ENCODE data around the gene CCDC171. TPM values are rescaled to one million over a fixed set of nuclear protein-coding genes. Genes with fewer than 3 reads are reported as not detected.

CCDC171 gene
- total RNA-seq, 4 donors from 2014 or later, result 1.1 to 5.1 (median 3.6) TPM

DNA sequence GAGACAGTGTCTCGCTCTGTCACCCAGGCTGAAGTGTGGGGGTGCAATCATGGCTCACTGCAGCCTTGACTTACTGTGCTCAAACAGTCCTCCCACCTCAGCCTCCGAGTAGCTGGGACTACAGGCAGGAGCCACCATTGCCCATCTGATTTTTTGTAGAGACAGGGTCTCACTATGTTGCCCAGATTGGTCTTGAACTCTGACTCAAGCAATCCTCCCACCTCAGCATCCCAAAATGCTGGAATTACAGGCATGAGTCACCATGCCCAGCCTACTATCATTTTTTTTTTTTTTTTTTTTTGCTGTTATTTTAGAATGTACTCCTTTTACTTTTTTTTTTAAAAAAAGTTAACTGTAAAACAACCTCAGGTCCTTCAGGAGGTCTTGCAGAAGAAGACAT lies 449.0 kb downstream of the CCDC171 start:
- Histone ChIP-seq H3K4me3 (no peak overlapping the region), H3K27ac (no peak overlapping the region), H3K4me1 (no peaks in the 10 kb centered on the region), H3K9me3 (no peaks in the 10 kb centered on the region), H3K27me3 (no peaks in the 10 kb centered on the region), H3K36me3 (no peaks in the 10 kb centered on the region)
- no peak for DNase-seq
- intact Hi-C loops (cut with DNase I; ENCODE audit: low total_unique reads), result no loop called here
- TF ChIP-seq EP300 (IDR thresholded peaks at IDR 0.05; ENCODE audit: low read depth) (no peak), POLR2AphosphoS5 (IDR thresholded peaks at IDR 0.05) (no peak), POLR2A (IDR thresholded peaks at IDR 0.05) (no peak)
- in situ Hi-C loops (cut with MboI; ENCODE audit: low pct_ligation_motif_present in 1 of 4, low pct_unique_long_range_greater_than_20kb in 1 of 4, low sequenced_read_pairs in 3 of 4), result no loop called here
- WGBS, 2 donors (ENCODE audit: low coverage in 1 of 2), result 88 to 100% methylated on average over 1 to 2 of the region's 2 CpGs

DNA sequence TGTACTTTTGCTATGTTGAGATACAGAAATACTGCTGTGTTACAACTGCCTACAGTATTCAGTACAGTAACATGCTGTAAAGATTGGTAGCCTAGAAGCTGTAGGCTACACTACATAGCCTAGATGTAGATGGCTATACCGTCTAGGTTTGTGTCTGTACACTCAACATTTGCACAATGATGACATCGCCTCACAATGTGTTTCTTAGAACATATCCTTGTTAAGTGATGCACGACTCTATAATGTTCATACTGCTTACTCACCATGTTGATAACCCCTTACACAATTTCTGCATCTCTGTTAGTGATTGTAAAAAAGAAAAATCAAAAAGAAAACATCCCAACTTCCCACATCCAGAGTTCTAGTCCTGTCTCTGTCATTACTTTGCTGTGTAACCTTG lies 450.0 kb downstream of the CCDC171 start:
- intact Hi-C loops (cut with DNase I; ENCODE audit: low total_unique reads) (no loop called here), in situ Hi-C loops (cut with MboI; ENCODE audit: low pct_ligation_motif_present in 1 of 4, low pct_unique_long_range_greater_than_20kb in 1 of 4, low sequenced_read_pairs in 3 of 4) (no loop called here)
- Histone ChIP-seq H3K27me3 (no peaks in the 10 kb centered on the region), H3K9me3 (no peaks in the 10 kb centered on the region), H3K4me1 (no peaks in the 10 kb centered on the region), H3K4me3 (no peak overlapping the region), H3K36me3 (no peaks in the 10 kb centered on the region), H3K27ac (no peak overlapping the region)
- TF ChIP-seq, protein P1, sequence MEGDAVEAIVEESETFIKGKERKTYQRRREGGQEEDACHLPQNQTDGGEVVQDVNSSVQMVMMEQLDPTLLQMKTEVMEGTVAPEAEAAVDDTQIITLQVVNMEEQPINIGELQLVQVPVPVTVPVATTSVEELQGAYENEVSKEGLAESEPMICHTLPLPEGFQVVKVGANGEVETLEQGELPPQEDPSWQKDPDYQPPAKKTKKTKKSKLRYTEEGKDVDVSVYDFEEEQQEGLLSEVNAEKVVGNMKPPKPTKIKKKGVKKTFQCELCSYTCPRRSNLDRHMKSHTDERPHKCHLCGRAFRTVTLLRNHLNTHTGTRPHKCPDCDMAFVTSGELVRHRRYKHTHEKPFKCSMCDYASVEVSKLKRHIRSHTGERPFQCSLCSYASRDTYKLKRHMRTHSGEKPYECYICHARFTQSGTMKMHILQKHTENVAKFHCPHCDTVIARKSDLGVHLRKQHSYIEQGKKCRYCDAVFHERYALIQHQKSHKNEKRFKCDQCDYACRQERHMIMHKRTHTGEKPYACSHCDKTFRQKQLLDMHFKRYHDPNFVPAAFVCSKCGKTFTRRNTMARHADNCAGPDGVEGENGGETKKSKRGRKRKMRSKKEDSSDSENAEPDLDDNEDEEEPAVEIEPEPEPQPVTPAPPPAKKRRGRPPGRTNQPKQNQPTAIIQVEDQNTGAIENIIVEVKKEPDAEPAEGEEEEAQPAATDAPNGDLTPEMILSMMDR (IDR thresholded peaks at IDR 0.05), result no peak
- TF ChIP-seq POLR2AphosphoS5 (IDR thresholded peaks at IDR 0.05) (no peak), EP300 (IDR thresholded peaks at IDR 0.05; ENCODE audit: low read depth) (no peak), POLR2A (IDR thresholded peaks at IDR 0.05) (no peak)
- no peak for DNase-seq
- 86% methylated on average over 3 of the region's 3 CpGs; no CpG with 5 or more reads in 1 of the 2 donors for WGBS, 2 donors (ENCODE audit: low coverage in 1 of 2)

DNA sequence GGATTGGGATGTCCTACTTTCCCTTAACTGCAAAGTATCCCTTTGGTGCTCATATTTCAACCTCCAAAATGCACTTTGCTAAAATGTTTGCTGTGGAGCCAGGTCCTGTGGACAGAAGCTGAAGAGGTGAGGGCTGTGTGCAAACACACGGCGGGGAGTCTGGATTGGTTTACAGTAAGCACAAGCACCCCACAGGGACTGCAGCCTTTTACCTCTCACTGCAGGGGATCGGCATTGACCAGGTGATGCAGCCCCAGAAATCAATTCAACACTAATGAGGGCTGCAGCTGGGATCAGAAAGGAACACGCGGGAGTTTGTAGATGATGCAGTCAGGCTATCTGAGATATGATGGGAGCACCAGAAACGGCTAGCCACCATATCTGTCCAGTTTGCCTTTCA lies 450.9 kb downstream of the CCDC171 start:
- intact Hi-C loops (cut with DNase I; ENCODE audit: low total_unique reads) (no loop called here), in situ Hi-C loops (cut with MboI; ENCODE audit: low pct_ligation_motif_present in 1 of 4, low pct_unique_long_range_greater_than_20kb in 1 of 4, low sequenced_read_pairs in 3 of 4) (no loop called here)
- H3K4me1 ChIP-seq, result no peaks in the 10 kb centered on the region

DNA sequence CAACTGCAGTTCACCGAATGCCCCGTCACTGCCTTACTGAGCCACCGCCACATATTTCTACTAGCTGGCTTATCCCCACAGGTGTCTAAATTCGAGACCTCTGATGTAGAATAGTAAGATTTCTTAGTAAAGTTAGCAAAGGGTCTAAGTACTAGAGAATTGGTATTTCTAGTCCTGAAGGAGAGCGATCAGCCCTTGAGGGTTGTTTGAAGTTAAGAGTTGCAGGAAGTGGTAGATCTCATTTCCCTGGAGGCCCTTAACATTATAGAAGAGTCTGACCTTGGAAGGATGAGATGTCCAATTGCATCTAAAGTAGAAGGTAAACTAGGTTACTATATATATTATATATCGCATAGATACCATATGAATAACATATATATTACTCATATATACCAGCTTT lies 451.8 kb downstream of the CCDC171 start:
- TF ChIP-seq EP300 (IDR thresholded peaks at IDR 0.05; ENCODE audit: low read depth) (no peak), POLR2A (IDR thresholded peaks at IDR 0.05) (no peak), POLR2AphosphoS5 (IDR thresholded peaks at IDR 0.05) (no peak)
- TF ChIP-seq, protein P1 (IDR thresholded peaks at IDR 0.05), result no peak
- Histone ChIP-seq H3K4me1 (no peaks in the 10 kb centered on the region), H3K27ac (no peak overlapping the region), H3K27me3 (no peaks in the 10 kb centered on the region), H3K4me3 (no peak overlapping the region), H3K9me3 (no peaks in the 10 kb centered on the region), H3K36me3 (no peaks in the 10 kb centered on the region)
- in situ Hi-C loops (cut with MboI; ENCODE audit: low pct_ligation_motif_present in 1 of 4, low pct_unique_long_range_greater_than_20kb in 1 of 4, low sequenced_read_pairs in 3 of 4) (no loop called here), intact Hi-C loops (cut with DNase I; ENCODE audit: low total_unique reads) (no loop called here)
- no peak for DNase-seq
- WGBS, 2 donors (ENCODE audit: low coverage in 1 of 2), result 90 to 97% methylated on average over 2 to 6 of the region's 6 CpGs

More for the DNA sequence above, 450.9 kb downstream of the CCDC171 start:
- Histone ChIP-seq H3K9me3 (no peaks in the 10 kb centered on the region), H3K36me3 (no peaks in the 10 kb centered on the region), H3K27ac (no peak overlapping the region), H3K27me3 (no peaks in the 10 kb centered on the region), H3K4me3 (no peak overlapping the region)
- DNase-seq, result no peak
- 85% methylated on average over 6 of the region's 6 CpGs; no CpG with 5 or more reads in 1 of the 2 donors for WGBS, 2 donors (ENCODE audit: low coverage in 1 of 2)
- TF ChIP-seq, protein P1 (IDR thresholded peaks at IDR 0.05), result no peak
- TF ChIP-seq POLR2A (IDR thresholded peaks at IDR 0.05), result no peak
- TF ChIP-seq POLR2AphosphoS5 (IDR thresholded peaks at IDR 0.05), result no peak
- TF ChIP-seq EP300 (IDR thresholded peaks at IDR 0.05; ENCODE audit: low read depth), result no peak

DNA sequence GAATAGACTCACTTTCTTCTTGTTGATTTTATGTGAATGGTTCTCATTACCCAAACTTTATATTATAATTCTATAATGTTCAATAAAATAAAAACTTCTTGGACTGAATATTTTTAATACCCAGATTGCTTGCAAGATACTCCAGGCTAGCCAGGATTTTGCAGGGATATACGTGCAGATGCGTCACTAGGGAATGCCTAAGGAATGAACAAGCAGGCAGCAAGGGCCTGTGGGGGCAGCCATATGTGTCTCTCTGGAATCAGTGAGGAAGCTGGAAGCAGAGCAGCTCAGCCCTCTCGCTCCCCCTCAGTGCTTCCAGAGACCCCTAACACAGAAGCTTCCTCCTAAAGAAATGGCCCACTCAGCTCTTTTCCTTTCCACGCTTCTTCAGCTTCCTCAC lies 457.4 kb downstream of the CCDC171 start:
- intact Hi-C loops (cut with DNase I; ENCODE audit: low total_unique reads), result no loop called here
- WGBS, 2 donors (ENCODE audit: low coverage in 1 of 2), result 84 to 89% methylated on average over 4 of the region's 4 CpGs
- Histone ChIP-seq H3K9me3 (no peaks in the 10 kb centered on the region), H3K4me1 (no peaks in the 10 kb centered on the region), H3K27ac (no peak overlapping the region), H3K36me3 (no peaks in the 10 kb centered on the region), H3K27me3 (no peaks in the 10 kb centered on the region), H3K4me3 (no peak overlapping the region)
- DNase-seq, result no peak
- in situ Hi-C loops (cut with MboI; ENCODE audit: low pct_ligation_motif_present in 1 of 4, low pct_unique_long_range_greater_than_20kb in 1 of 4, low sequenced_read_pairs in 3 of 4), result no loop called here
- no peak for TF ChIP-seq POLR2AphosphoS5 (IDR thresholded peaks at IDR 0.05)
- TF ChIP-seq EP300 (IDR thresholded peaks at IDR 0.05; ENCODE audit: low read depth), result no peak
- TF ChIP-seq, protein P1 (IDR thresholded peaks at IDR 0.05), result no peak
- no peak for TF ChIP-seq POLR2A (IDR thresholded peaks at IDR 0.05)
